ENCODE measurements around the gene HADH.
"Not testable (repeated sequence)": the region's sequence is repeated elsewhere in the genome, so short reads cannot be mapped to it uniquely, and the experiment has no call there.

Gene HADH

GRCh38 chr4:107991945-107992630 lies 2.4 kb downstream of the HADH start:
- no peak for DNase-seq
- intact Hi-C loops (cut with DNase I), result no loop called here

GRCh38 chr4:107993969-107994368 lies 4.3 kb downstream of the HADH start:
- intact Hi-C loops (cut with DNase I), result no loop called here

GRCh38 chr4:107994894-107995293 lies 5.2 kb downstream of the HADH start:
- DNase-seq, result no peak
- intact Hi-C loops (cut with DNase I), result no loop called here

More at GRCh38 chr4:107993969-107994368, 4.3 kb downstream of the HADH start:
- DNase-seq, result no peak

GRCh38 chr4:107996949-107997788 lies 7.5 kb downstream of the HADH start:
- intact Hi-C loops (cut with DNase I), result no loop called here
- DNase-seq, result no peak

GRCh38 chr4:107997794-107998193 lies 8.1 kb downstream of the HADH start:
- intact Hi-C loops (cut with DNase I), result no loop called here
- DNase-seq, result no peak

- no peak for DNase-seq
- intact Hi-C loops (cut with DNase I), result no loop called here
Measured at GRCh38 chr4:107999932-108000539, 10.3 kb downstream of the HADH start.

GRCh38 chr4:108001540-108002135 lies 11.9 kb downstream of the HADH start:
- DNase-seq, result no peak
- intact Hi-C loops (cut with DNase I), result no loop called here

GRCh38 chr4:108003982-108004515 lies 14.4 kb downstream of the HADH start:
- intact Hi-C loops (cut with DNase I), result no loop called here
- no peak for DNase-seq

GRCh38 chr4:108004646-108005045 lies 15.0 kb downstream of the HADH start:
- intact Hi-C loops (cut with DNase I), result no loop called here
- no peak for DNase-seq

GRCh38 chr4:108005807-108006206 lies 16.1 kb downstream of the HADH start:
- no peak for DNase-seq
- intact Hi-C loops (cut with DNase I), result no loop called here

- DNase-seq, result peak in 1 of 42 donors; percentile 25
- intact Hi-C loops (cut with DNase I), result no loop called here
Measured at GRCh38 chr4:108006361-108006760, 16.7 kb downstream of the HADH start.

- DNase-seq, result no peak
- intact Hi-C loops (cut with DNase I), result no loop called here
Measured at GRCh38 chr4:108007984-108008383, 18.3 kb downstream of the HADH start.

GRCh38 chr4:108008721-108009120 lies 19.0 kb downstream of the HADH start:
- intact Hi-C loops (cut with DNase I), result no loop called here
- DNase-seq, result no peak

GRCh38 chr4:108010167-108010566 lies 20.5 kb downstream of the HADH start:
- DNase-seq, result peak in 15 of 42 donors; percentile 16 to 70 (median 33)
- intact Hi-C loops (cut with DNase I), result no loop called here

- intact Hi-C loops (cut with DNase I); DNase-seq: not testable (repeated sequence)
Measured at GRCh38 chr4:108012382-108012781, 22.7 kb downstream of the HADH start.

- no peak for DNase-seq
- intact Hi-C loops (cut with DNase I), result no loop called here
Measured at GRCh38 chr4:108013327-108013726, 23.6 kb downstream of the HADH start.

- intact Hi-C loops (cut with DNase I), result no loop called here
Measured at GRCh38 chr4:108013955-108014354, 24.3 kb downstream of the HADH start.

GRCh38 chr4:108018040-108018883 lies 28.6 kb downstream of the HADH start:
- intact Hi-C loops (cut with DNase I), result no loop called here
- peak; percentile 33 to 95 (median 87) for DNase-seq

More at GRCh38 chr4:108013955-108014354, 24.3 kb downstream of the HADH start:
- DNase-seq, result no peak

- intact Hi-C loops (cut with DNase I), result no loop called here
- no peak for DNase-seq
Measured at GRCh38 chr4:108018884-108019187, 29.1 kb downstream of the HADH start.

Measured in head of caudate nucleus (tissue), 42 donors.